Smooth muscle cell (in vitro differentiated cells): ENCODE measurements around the gene ARHGEF11. TPM values are rescaled to one million over a fixed set of nuclear protein-coding genes. Genes with fewer than 3 reads are reported as not detected.

Experiments
- DNase-seq: peaks from one replicate; lab custom pipeline; 2025; ENCODE audit not compliant: unreplicated experiment; lab: John Stamatoyannopoulos, UW
- H2AFZ ChIP-seq: fragments of 200-600 bp; sonication (generic); 2 replicates; pipeline ENCODE4 v1.6.0; 2016; ENCODE audit warnings: antibody characterized with exemption, low read depth, mild to moderate bottlenecking
- H3F3A ChIP-seq: fragments of 200-600 bp; sonication (generic); 2 replicates; pipeline ENCODE4 v1.6.0; 2017; ENCODE audit warnings: antibody characterized with exemption, low read depth
- H3K27ac ChIP-seq: fragments of 200-600 bp; sonication (generic); 2 replicates; pipeline ENCODE4 v1.5.1; 2016; ENCODE audit warnings: low read depth, mild to moderate bottlenecking
- H3K27me3 ChIP-seq: fragments of 200-600 bp; sonication (generic); 2 replicates; pipeline ENCODE4 v1.6.1; 2016; ENCODE audit warnings: low read depth, mild to moderate bottlenecking
- H3K36me3 ChIP-seq: fragments of 200-600 bp; sonication (generic); 2 replicates; pipeline ENCODE4 v1.5.1; 2016; ENCODE audit warnings: low read depth
- H3K4me1 ChIP-seq: fragments of 200-600 bp; sonication (generic); 2 replicates; pipeline ENCODE4 v1.5.1; 2016; ENCODE audit warnings: low read depth
- H3K4me2 ChIP-seq: fragments of 200-600 bp; sonication (generic); 2 replicates; pipeline ENCODE4 v1.6.0; 2016; ENCODE audit warnings: mild to moderate bottlenecking
- H3K4me3 ChIP-seq: fragments of 200-600 bp; sonication (generic); 2 replicates; pipeline ENCODE4 v1.5.1; 2016; ENCODE audit warnings: mild to moderate bottlenecking
- H3K79me2 ChIP-seq: fragments of 200-600 bp; sonication (generic); 2 replicates; pipeline ENCODE4 v1.6.0; 2016; ENCODE audit warnings: low read depth, mild to moderate bottlenecking
- H3K9ac ChIP-seq: fragments of 200-600 bp; sonication (generic); 2 replicates; pipeline ENCODE4 v1.6.0; 2016; ENCODE audit warnings: low read depth
- H3K9me3 ChIP-seq: fragments of 200-600 bp; sonication (generic); replicated peaks from 2 replicates; pipeline ENCODE4 v1.5.1; 2016; ENCODE audit warnings: low read depth
- H4K20me1 ChIP-seq: fragments of 200-600 bp; sonication (generic); 2 replicates; pipeline ENCODE4 v1.6.0; 2016; ENCODE audit warnings: low read depth
- CTCF ChIP-seq: fragments of 200-600 bp; sonication (generic); IDR thresholded peaks from 2 replicates; pipeline ENCODE4 v1.5.1; 2017; ENCODE audit warnings: borderline replicate concordance, mild to moderate bottlenecking, antibody characterized with exemption; ENCODE audit not compliant: insufficient read depth, poor library complexity, severe bottlenecking
- WGBS: methylation state at CpG from one replicate; pipeline ENCODE4 v1.1.7; 2016; ENCODE audit warnings: low lambda C conversion rate; 5-methylcytosine and 5-hydroxymethylcytosine counted together
- polyA plus RNA-seq: library from polyadenylated mRNA; unstranded; fragments of >200 nt; fragmentation: Nextera tagmentation; extraction: Ambion mirVana; gene quantifications from 2 replicates; pipeline ENCODE4 v1.2.1, GENCODE V29; 2016
- total RNA-seq: library from RNA; depleted of rRNA; stranded (reverse); fragments of >200 nt; gene quantifications from 2 replicates; pipeline ENCODE4 v1.2.3, GENCODE V29; 2014

The ARHGEF11 gene
- total and polyA plus RNA-seq, 2 experiments from 2014 or later: 15.1 to 20.1 TPM

- Histone ChIP-seq H3K9me3 (no peaks in the 10 kb centered on the region), H3K4me3 (no peak overlapping the region), H3K27ac (no peak overlapping the region), H2AFZ (no peak overlapping the region), H3K4me2 (peak overlapping the region; percentile 77), H3K4me1 (peaks cover 3% of the 10 kb centered on the region), H3K36me3 (no peaks in the 10 kb centered on the region), H3F3A (peaks cover 6% of the 10 kb centered on the region), H3K9ac (no peak overlapping the region), H3K27me3 (no peaks in the 10 kb centered on the region), H4K20me1 (no peaks in the 10 kb centered on the region), H3K79me2 (no peaks in the 10 kb centered on the region)
- TF ChIP-seq CTCF: no peak
- no peak for DNase-seq
- 77% methylated on average over 13 of the region's 13 CpGs for WGBS
Measured at GRCh38 chr1:156913809-156914387, 131.6 kb downstream of the ARHGEF11 start.

- peaks cover 3% of the 10 kb centered on the region for H3K4me1 ChIP-seq
- H3K36me3 ChIP-seq: no peaks in the 10 kb centered on the region
- H3K4me2 ChIP-seq: peak overlapping the region; percentile 77
- DNase-seq: no peak
- H4K20me1 ChIP-seq: no peaks in the 10 kb centered on the region
- WGBS: 60% methylated on average over 23 of the region's 24 CpGs
- no peaks in the 10 kb centered on the region for H3K9me3 ChIP-seq
- no peak overlapping the region for H3K4me3 ChIP-seq
- H3K27me3 ChIP-seq: no peaks in the 10 kb centered on the region
- no peak overlapping the region for H3K9ac ChIP-seq
- no peak for TF ChIP-seq CTCF
- H3F3A ChIP-seq: peaks cover 6% of the 10 kb centered on the region
- no peak overlapping the region for H3K27ac ChIP-seq
- no peaks in the 10 kb centered on the region for H3K79me2 ChIP-seq
- H2AFZ ChIP-seq: no peak overlapping the region
Measured at GRCh38 chr1:156912861-156913808, 132.4 kb downstream of the ARHGEF11 start.

GRCh38 chr1:156912310-156912709 is 133.2 kb downstream of the ARHGEF11 start:
- Histone ChIP-seq H2AFZ (no peak overlapping the region), H3K9me3 (no peaks in the 10 kb centered on the region), H3K27ac (no peak overlapping the region), H3K36me3 (no peaks in the 10 kb centered on the region), H3K79me2 (no peaks in the 10 kb centered on the region), H3K27me3 (no peaks in the 10 kb centered on the region), H4K20me1 (no peaks in the 10 kb centered on the region), H3K9ac (no peak overlapping the region), H3K4me3 (no peak overlapping the region), H3F3A (peaks cover 6% of the 10 kb centered on the region), H3K4me2 (no peak overlapping the region), H3K4me1 (peaks cover 3% of the 10 kb centered on the region)
- TF ChIP-seq CTCF: no peak
- WGBS: 89% methylated on average over 2 of the region's 2 CpGs
- no peak for DNase-seq
